Measurements from ENCODE around the gene SMARCD3. TPM values are rescaled to one million over a fixed set of nuclear protein-coding genes. Genes with fewer than 3 reads are reported as not detected.

The SMARCD3 gene
- total RNA-seq, 1 experiment from 2014 or later = 27.8 TPM

DNA sequence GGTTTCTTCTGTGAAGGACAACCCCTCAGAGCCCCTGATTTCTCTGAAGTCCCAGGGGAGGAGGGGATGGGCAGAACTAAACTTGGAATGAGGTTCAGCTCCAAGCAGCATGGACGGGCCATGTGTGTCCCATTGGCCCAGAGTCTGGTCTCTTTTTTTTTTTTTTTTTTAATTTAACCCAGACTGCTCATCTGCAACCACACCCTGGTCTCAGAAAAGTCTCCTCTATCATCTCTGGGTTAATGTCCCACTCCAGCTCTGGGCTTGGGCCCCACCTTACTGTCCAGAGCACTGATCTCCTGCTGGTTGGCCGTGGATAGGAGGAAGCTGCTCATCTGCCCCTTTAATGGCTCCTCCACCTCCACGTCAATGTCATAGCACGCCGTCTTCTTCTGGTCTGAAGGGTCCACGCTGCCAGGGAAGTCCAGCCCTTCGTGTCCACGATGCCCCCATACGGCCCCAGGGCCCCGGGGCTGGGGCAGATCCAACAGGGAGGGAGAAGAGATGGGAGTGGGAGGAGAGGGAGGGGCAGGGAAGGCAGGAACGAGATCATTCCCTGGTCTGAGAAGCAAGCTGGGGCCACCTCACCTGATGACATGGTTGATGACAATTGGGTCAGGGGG is 8.5 kb downstream of the SMARCD3 start:
- no peak overlapping the region for H3K27ac ChIP-seq (ENCODE audit: low read length)
- CTCF ChIA-PET = interaction anchor here (0.7 kb wide), 1 partner anchor 131 kb away, joined by 8 read pairs; no protein-coding TSS in a partner anchor
- no peak for TF ChIP-seq CTCF (IDR thresholded peaks at IDR 0.05)
- TF ChIP-seq SIN3A (IDR thresholded peaks at IDR 0.05; ENCODE audit: borderline replicate concordance, insufficient read depth, low read depth, low read length) = no peak
- H3K27me3 ChIP-seq (ENCODE audit: control insufficient read depth, insufficient read depth, low read length) = no peaks in the 10 kb centered on the region
- H3K9me3 ChIP-seq (ENCODE audit: control insufficient read depth, insufficient read depth, low read depth, low read length) = no peaks in the 10 kb centered on the region
- POLR2A ChIA-PET = no interaction called here
- in situ Hi-C loops (cut with HindIII; ENCODE audit: low pct_unique_long_range_greater_than_20kb, low sequenced_read_pairs) (no loop called here), intact Hi-C loops (cut with micrococcal nuclease; ENCODE audit: unreplicated experiment) (no loop called here)
- H3K4me1 ChIP-seq (ENCODE audit: control insufficient read depth, insufficient read depth, low read length) = 0 out of 2 replicates have a peak, but pooled peaks cover under 1% of the 10 kb centered on the region
- no peak overlapping the region for H3K4me3 ChIP-seq (ENCODE audit: low read depth in 2 of 2, low read length in 2 of 2)
- DNase-seq (ENCODE audit: low read depth, low spot score) = no peak
- ATAC-seq = no peak
- no peaks in the 10 kb centered on the region; the same call in none of the 2 replicates for H3K36me3 ChIP-seq (ENCODE audit: control insufficient read depth, insufficient read depth, low read length)
- no TSS peak for BruUV-seq (replicated peaks)

DNA sequence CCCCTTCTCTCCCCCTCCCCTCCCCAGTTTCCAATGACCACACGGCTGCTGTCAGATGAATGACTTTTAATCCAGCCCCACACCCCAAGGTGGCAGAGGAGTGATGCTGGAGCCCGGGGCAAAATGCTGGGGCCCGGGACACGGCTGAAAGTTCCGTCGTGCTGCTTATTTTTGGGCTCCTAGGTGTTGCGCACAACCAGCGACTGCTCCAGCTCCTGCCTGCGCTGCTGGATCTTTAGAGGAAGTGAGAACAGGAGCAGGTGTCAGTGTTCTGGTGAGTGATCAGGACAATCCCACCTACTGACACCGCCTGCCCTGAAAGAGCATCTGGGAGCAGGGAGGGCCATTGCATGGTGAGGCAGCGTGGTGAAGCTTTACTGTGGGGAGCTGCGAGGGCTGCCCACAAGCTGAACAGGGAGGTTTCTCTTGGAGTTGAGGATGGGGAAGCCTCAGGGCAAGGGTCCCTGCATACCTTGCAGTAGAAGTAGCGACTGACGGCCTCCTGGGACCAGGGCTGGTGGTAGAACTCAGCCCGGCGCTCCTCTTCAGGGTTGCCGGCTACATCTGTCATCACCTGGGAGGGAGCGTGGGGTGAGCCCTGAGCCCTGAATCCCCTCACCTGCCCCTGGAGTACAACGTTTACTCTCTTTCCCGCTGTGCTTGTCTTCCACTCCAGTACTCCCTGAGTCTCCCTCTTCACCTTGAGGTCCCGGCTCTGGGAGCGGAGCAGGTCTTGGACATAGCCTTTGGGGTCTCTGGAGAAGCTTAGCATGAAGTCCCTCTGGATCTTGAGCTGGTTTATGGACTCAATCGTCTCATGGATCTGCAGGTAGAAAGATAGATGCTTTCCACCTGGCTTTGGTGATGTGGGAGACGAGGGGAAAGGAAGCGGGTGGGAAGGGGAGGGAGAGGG is 9.3 kb downstream of the SMARCD3 start:
- intact Hi-C loops (cut with micrococcal nuclease; ENCODE audit: unreplicated experiment) (no loop called here), in situ Hi-C loops (cut with HindIII; ENCODE audit: low pct_unique_long_range_greater_than_20kb, low sequenced_read_pairs) (no loop called here)
- no peaks in the 10 kb centered on the region for H3K27me3 ChIP-seq (ENCODE audit: control insufficient read depth, insufficient read depth, low read length)
- DNase-seq (ENCODE audit: low read depth, low spot score) = no peak
- no peaks in the 10 kb centered on the region; the same call in none of the 2 replicates for H3K36me3 ChIP-seq (ENCODE audit: control insufficient read depth, insufficient read depth, low read length)
- ChIA-PET CTCF (interaction anchor here (0.7 kb wide), 1 partner anchor 130 kb away, joined by 8 read pairs; no protein-coding TSS in a partner anchor), POLR2A (no interaction called here)
- no peaks in the 10 kb centered on the region for H3K9me3 ChIP-seq (ENCODE audit: control insufficient read depth, insufficient read depth, low read depth, low read length)
- no TSS peak for BruUV-seq (replicated peaks)
- no peak for ATAC-seq
- TF ChIP-seq SIN3A (IDR thresholded peaks at IDR 0.05; ENCODE audit: borderline replicate concordance, insufficient read depth, low read depth, low read length) (no peak), CTCF (IDR thresholded peaks at IDR 0.05) (no peak)
- no peak overlapping the region for H3K27ac ChIP-seq (ENCODE audit: low read length)
- H3K4me3 ChIP-seq (ENCODE audit: low read depth in 2 of 2, low read length in 2 of 2) = no peak overlapping the region
- no peaks in the 10 kb centered on the region for H3K4me1 ChIP-seq (ENCODE audit: control insufficient read depth, insufficient read depth, low read length)

DNA sequence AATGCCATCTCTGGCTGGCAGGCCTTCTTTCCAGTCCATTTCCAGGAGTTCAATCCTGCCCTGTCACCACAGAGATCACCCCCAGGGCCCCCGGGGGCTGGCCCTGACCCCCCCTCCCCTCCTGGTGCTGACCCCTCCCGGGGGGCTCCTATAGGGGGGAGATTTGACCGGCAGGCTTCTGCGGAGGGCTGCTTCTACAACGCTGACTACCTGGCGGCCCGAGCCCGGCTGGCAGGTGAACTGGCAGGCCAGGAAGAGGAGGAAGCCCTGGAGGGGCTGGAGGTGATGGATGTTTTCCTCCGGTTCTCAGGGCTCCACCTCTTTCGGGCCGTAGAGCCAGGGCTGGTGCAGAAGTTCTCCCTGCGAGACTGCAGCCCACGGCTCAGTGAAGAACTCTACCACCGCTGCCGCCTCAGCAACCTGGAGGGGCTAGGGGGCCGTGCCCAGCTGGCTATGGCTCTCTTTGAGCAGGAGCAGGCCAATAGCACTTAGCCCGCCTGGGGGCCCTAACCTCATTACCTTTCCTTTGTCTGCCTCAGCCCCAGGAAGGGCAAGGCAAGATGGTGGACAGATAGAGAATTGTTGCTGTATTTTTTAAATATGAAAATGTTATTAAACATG is 10.2 kb downstream of the SMARCD3 start:
- ATAC-seq (no peak), DNase-seq (ENCODE audit: low read depth, low spot score) (no peak)
- POLR2A ChIA-PET = no interaction called here
- BruUV-seq (replicated peaks) = no TSS peak
- no peak overlapping the region for H3K4me3 ChIP-seq (ENCODE audit: low read depth in 2 of 2, low read length in 2 of 2)
- H3K27me3 ChIP-seq (ENCODE audit: control insufficient read depth, insufficient read depth, low read length) = no peaks in the 10 kb centered on the region
- CTCF ChIA-PET = no interaction called here
- in situ Hi-C loops (cut with HindIII; ENCODE audit: low pct_unique_long_range_greater_than_20kb, low sequenced_read_pairs) (no loop called here), intact Hi-C loops (cut with micrococcal nuclease; ENCODE audit: unreplicated experiment) (no loop called here)
- peaks cover 7% of the 10 kb centered on the region for H3K4me1 ChIP-seq (ENCODE audit: control insufficient read depth, insufficient read depth, low read length)
- no peaks in the 10 kb centered on the region; the same call in none of the 2 replicates for H3K36me3 ChIP-seq (ENCODE audit: control insufficient read depth, insufficient read depth, low read length)
- no peaks in the 10 kb centered on the region for H3K9me3 ChIP-seq (ENCODE audit: control insufficient read depth, insufficient read depth, low read depth, low read length)
- H3K27ac ChIP-seq (ENCODE audit: low read length) = no peak overlapping the region
- TF ChIP-seq, protein P1, sequence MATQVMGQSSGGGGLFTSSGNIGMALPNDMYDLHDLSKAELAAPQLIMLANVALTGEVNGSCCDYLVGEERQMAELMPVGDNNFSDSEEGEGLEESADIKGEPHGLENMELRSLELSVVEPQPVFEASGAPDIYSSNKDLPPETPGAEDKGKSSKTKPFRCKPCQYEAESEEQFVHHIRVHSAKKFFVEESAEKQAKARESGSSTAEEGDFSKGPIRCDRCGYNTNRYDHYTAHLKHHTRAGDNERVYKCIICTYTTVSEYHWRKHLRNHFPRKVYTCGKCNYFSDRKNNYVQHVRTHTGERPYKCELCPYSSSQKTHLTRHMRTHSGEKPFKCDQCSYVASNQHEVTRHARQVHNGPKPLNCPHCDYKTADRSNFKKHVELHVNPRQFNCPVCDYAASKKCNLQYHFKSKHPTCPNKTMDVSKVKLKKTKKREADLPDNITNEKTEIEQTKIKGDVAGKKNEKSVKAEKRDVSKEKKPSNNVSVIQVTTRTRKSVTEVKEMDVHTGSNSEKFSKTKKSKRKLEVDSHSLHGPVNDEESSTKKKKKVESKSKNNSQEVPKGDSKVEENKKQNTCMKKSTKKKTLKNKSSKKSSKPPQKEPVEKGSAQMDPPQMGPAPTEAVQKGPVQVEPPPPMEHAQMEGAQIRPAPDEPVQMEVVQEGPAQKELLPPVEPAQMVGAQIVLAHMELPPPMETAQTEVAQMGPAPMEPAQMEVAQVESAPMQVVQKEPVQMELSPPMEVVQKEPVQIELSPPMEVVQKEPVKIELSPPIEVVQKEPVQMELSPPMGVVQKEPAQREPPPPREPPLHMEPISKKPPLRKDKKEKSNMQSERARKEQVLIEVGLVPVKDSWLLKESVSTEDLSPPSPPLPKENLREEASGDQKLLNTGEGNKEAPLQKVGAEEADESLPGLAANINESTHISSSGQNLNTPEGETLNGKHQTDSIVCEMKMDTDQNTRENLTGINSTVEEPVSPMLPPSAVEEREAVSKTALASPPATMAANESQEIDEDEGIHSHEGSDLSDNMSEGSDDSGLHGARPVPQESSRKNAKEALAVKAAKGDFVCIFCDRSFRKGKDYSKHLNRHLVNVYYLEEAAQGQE (IDR thresholded peaks at IDR 0.05; ENCODE audit: insufficient read depth in 1 of 2, low read depth in 2 of 2, low read length in 1 of 2) = no peak
- TF ChIP-seq TCF7L2 (IDR thresholded peaks at IDR 0.05; ENCODE audit: low read depth, low read length) (no peak), CTCF (IDR thresholded peaks at IDR 0.05) (no peak), POLR2AphosphoS5 (IDR thresholded peaks at IDR 0.05; ENCODE audit: low read depth, low read length) (no peak)

Measured in Panc1 (cell line).